IPS DF 6.9 (cell line): ENCODE results near the gene MSI1.
A peak's percentile ranks its signal among the peaks of the same experiment; 100 is the strongest.

Experiments
- DNase-seq: peaks from one replicate; pipeline ENCODE4 v3.0.0-alpha.2; 2013; ENCODE audit warnings: low read depth, low spot score
- H3K27ac ChIP-seq: one replicate; pipeline ENCODE4 v1.5.1; 2013; ENCODE audit warnings: low read length, control low read depth
- H3K27me3 ChIP-seq: 2 replicates; pipeline ENCODE4 v1.6.1; 2013; ENCODE audit warnings: mild to moderate bottlenecking, low read length; ENCODE audit not compliant: control insufficient read depth, insufficient read depth
- H3K36me3 ChIP-seq: 2 replicates; pipeline ENCODE4 v1.6.1; 2013; ENCODE audit warnings: low read length; ENCODE audit not compliant: control insufficient read depth, insufficient read depth
- H3K4me1 ChIP-seq: 2 replicates; pipeline ENCODE4 v1.6.1; 2013; ENCODE audit warnings: low read length; ENCODE audit not compliant: control insufficient read depth, insufficient read depth
- H3K4me3 ChIP-seq: 2 replicates; pipeline ENCODE4 v1.5.1; 2013; ENCODE audit warnings: mild to moderate bottlenecking, low read length
- H3K9me3 ChIP-seq: 2 replicates; pipeline ENCODE4 v1.6.1; 2013; ENCODE audit warnings: low read length, inconsistent platforms; ENCODE audit not compliant: control insufficient read depth, insufficient read depth
- WGBS: extraction: QIAGEN DNeasy Blood & Tissue Kit; methylation state at CpG from one replicate; pipeline ENCODE4 v1.1.7; 2013; ENCODE audit warnings: mixed read lengths, missing lambda C conversion rate; ENCODE audit not compliant: insufficient read length, insufficient coverage; 5-methylcytosine and 5-hydroxymethylcytosine counted together

MSI1 gene

GRCh38 chr12:120366341-120366705 is 2.6 kb downstream of the MSI1 start:
- H3K4me1 ChIP-seq: peaks cover 11% of the 10 kb centered on the region; the same call in 1 of the 2 replicates
- H3K36me3 ChIP-seq: 0 out of 2 replicates have a peak, but pooled peaks cover 4% of the 10 kb centered on the region
- DNase-seq: no peak
- no peak overlapping the region for H3K27ac ChIP-seq
- no peak overlapping the region for H3K4me3 ChIP-seq
- H3K27me3 ChIP-seq: peaks cover 4% of the 10 kb centered on the region; the same call in 1 of the 2 replicates
- H3K9me3 ChIP-seq: no peaks in the 10 kb centered on the region
- no CpG with 5 or more reads among the region's 7 CpGs for WGBS

- no CpG with 5 or more reads among the region's 13 CpGs for WGBS
- DNase-seq: no peak
- H3K27me3 ChIP-seq: peaks cover 4% of the 10 kb centered on the region; the same call in 1 of the 2 replicates
- 0 out of 2 replicates have a peak, but pooled peaks cover 4% of the 10 kb centered on the region for H3K36me3 ChIP-seq
- H3K4me1 ChIP-seq: peaks cover 11% of the 10 kb centered on the region; the same call in 1 of the 2 replicates
- H3K27ac ChIP-seq: no peak overlapping the region
- H3K4me3 ChIP-seq: no peak overlapping the region
- no peaks in the 10 kb centered on the region for H3K9me3 ChIP-seq
Measured at GRCh38 chr12:120365675-120366340, 3.2 kb downstream of the MSI1 start.

- H3K4me1 ChIP-seq: peaks cover 9% of the 10 kb centered on the region; the same call in 1 of the 2 replicates
- no CpG with 5 or more reads among the region's 6 CpGs for WGBS
- H3K27me3 ChIP-seq: no peaks in the 10 kb centered on the region
- no peak for DNase-seq
- H3K27ac ChIP-seq: no peak overlapping the region
- no peaks in the 10 kb centered on the region for H3K9me3 ChIP-seq
- H3K4me3 ChIP-seq: no peak overlapping the region
- 0 out of 2 replicates have a peak, but pooled peaks cover 4% of the 10 kb centered on the region for H3K36me3 ChIP-seq
Measured at GRCh38 chr12:120364487-120364886, 4.5 kb downstream of the MSI1 start.

GRCh38 chr12:120363274-120363855 is 5.6 kb downstream of the MSI1 start:
- no peak for DNase-seq
- H3K27me3 ChIP-seq: no peaks in the 10 kb centered on the region
- H3K9me3 ChIP-seq: no peaks in the 10 kb centered on the region
- H3K4me1 ChIP-seq: peaks cover 13% of the 10 kb centered on the region
- H3K4me3 ChIP-seq: no peak overlapping the region
- no peak overlapping the region for H3K27ac ChIP-seq
- 0 out of 2 replicates have a peak, but pooled peaks cover 4% of the 10 kb centered on the region for H3K36me3 ChIP-seq
- WGBS: no CpG with 5 or more reads among the region's 9 CpGs

GRCh38 chr12:120362516-120363273 is 6.3 kb downstream of the MSI1 start:
- Histone ChIP-seq H3K36me3 (0 out of 2 replicates have a peak, but pooled peaks cover 4% of the 10 kb centered on the region), H3K4me1 (peaks cover 13% of the 10 kb centered on the region), H3K27me3 (no peaks in the 10 kb centered on the region), H3K27ac (no peak overlapping the region), H3K4me3 (no peak overlapping the region), H3K9me3 (no peaks in the 10 kb centered on the region)
- no CpG with 5 or more reads among the region's 14 CpGs for WGBS
- DNase-seq: no peak

- Histone ChIP-seq H3K9me3 (no peaks in the 10 kb centered on the region), H3K27ac (no peak overlapping the region), H3K27me3 (no peaks in the 10 kb centered on the region), H3K4me1 (peaks cover 13% of the 10 kb centered on the region), H3K4me3 (peak overlapping the region; percentile 21; the same call in 1 of the 2 replicates), H3K36me3 (0 out of 2 replicates have a peak, but pooled peaks cover 6% of the 10 kb centered on the region)
- peak; percentile 81 for DNase-seq
- no CpG with 5 or more reads among the region's 56 CpGs for WGBS
Measured at GRCh38 chr12:120361506-120362208, 7.3 kb downstream of the MSI1 start.

- Histone ChIP-seq H3K36me3 (0 out of 2 replicates have a peak, but pooled peaks cover 6% of the 10 kb centered on the region), H3K9me3 (no peaks in the 10 kb centered on the region), H3K4me1 (peaks cover 13% of the 10 kb centered on the region), H3K27ac (no peak overlapping the region), H3K27me3 (no peaks in the 10 kb centered on the region), H3K4me3 (no peak overlapping the region)
- no CpG with 5 or more reads among the region's 1 CpG for WGBS
- no peak for DNase-seq
Measured at GRCh38 chr12:120359128-120359527, 9.8 kb downstream of the MSI1 start.

- WGBS: no CpG with 5 or more reads among the region's 19 CpGs
- no peak for DNase-seq
- H3K36me3 ChIP-seq: 0 out of 2 replicates have a peak, but pooled peaks cover 6% of the 10 kb centered on the region
- no peaks in the 10 kb centered on the region for H3K9me3 ChIP-seq
- no peak overlapping the region for H3K27ac ChIP-seq
- no peak overlapping the region for H3K4me3 ChIP-seq
- no peaks in the 10 kb centered on the region for H3K27me3 ChIP-seq
- H3K4me1 ChIP-seq: peaks cover 13% of the 10 kb centered on the region
Measured at GRCh38 chr12:120358412-120359100, 10.4 kb downstream of the MSI1 start.

GRCh38 chr12:120357104-120357503 is 11.9 kb downstream of the MSI1 start:
- H3K4me1 ChIP-seq: peaks cover 9% of the 10 kb centered on the region
- H3K27me3 ChIP-seq: no peaks in the 10 kb centered on the region
- H3K4me3 ChIP-seq: no peak overlapping the region
- 0 out of 2 replicates have a peak, but pooled peaks cover 6% of the 10 kb centered on the region for H3K36me3 ChIP-seq
- no peak for DNase-seq
- WGBS: no CpG with 5 or more reads among the region's 5 CpGs
- no peak overlapping the region for H3K27ac ChIP-seq
- no peaks in the 10 kb centered on the region for H3K9me3 ChIP-seq
